H1 (cell line): Measurements from ENCODE around the gene UMODL1. TPM values are rescaled to one million over a fixed set of nuclear protein-coding genes. Genes with fewer than 3 reads are reported as not detected.

ENCODE experiments used
- CTCF ChIA-PET: fragments of 300-600 bp; sonication (Branson Sonifier 250); formaldehyde crosslinking; loops from one replicate; lab custom pipeline; 2021; ENCODE audit not compliant: partially characterized antibody; lab: Charles Lee
- POLR2A ChIA-PET: fragments of 300-600 bp; sonication (Branson Sonifier 250); formaldehyde crosslinking; loops from one replicate; lab custom pipeline; 2021; ENCODE audit warnings: inconsistent platforms; ENCODE audit not compliant: partially characterized antibody; lab: Charles Lee
- DNase-seq, 2 experiments: peaks; one replicate each; pipeline versions ENCODE4 v3.0.0 to v3.0.0-alpha.2; 2010 to 2022; ENCODE audit warnings: low spot score in 2 of 2, low read depth in 1 of 2, mixed read lengths in 1 of 2
- FAIRE-seq: peaks from 2 replicates; lab custom pipeline; 2011; peaks lifted over from hg19 to GRCh38; lab: Jason Lieb, UNC
- H2AFZ ChIP-seq: 2 replicates; pipeline ENCODE4 v1.8.1; 2012; ENCODE audit warnings: low read length, inconsistent platforms
- H2AK5ac ChIP-seq: 2 replicates; pipeline ENCODE4 v1.6.1; 2013; ENCODE audit warnings: low read depth, low read length
- H2BK120ac ChIP-seq: replicated peaks from 2 replicates; pipeline ENCODE3; 2013; ENCODE audit warnings: low read depth, low read length, inconsistent platforms
- H2BK12ac ChIP-seq: 2 replicates; pipeline ENCODE4 v1.6.1; 2013; ENCODE audit warnings: low read depth, low read length
- H2BK15ac ChIP-seq: 2 replicates; pipeline ENCODE4 v1.6.1; 2013; ENCODE audit warnings: low read length
- H2BK20ac ChIP-seq: 2 replicates; pipeline ENCODE4 v1.6.1; 2013; ENCODE audit warnings: low read length
- H2BK5ac ChIP-seq: 2 replicates; pipeline ENCODE4 v1.6.1; 2013; ENCODE audit warnings: low read depth, low read length
- H3K14ac ChIP-seq: 2 replicates; pipeline ENCODE4 v1.6.1; 2013; ENCODE audit warnings: inconsistent platforms; ENCODE audit not compliant: insufficient read length
- H3K18ac ChIP-seq: 2 replicates; pipeline ENCODE4 v1.6.1; 2013; ENCODE audit warnings: low read length; ENCODE audit errors: extremely low read depth
- H3K23ac ChIP-seq: 2 replicates; pipeline ENCODE4 v1.6.1; 2013; ENCODE audit warnings: inconsistent platforms; ENCODE audit not compliant: insufficient read length
- H3K23me2 ChIP-seq: 2 replicates; pipeline ENCODE4 v1.6.1; 2013; ENCODE audit warnings: low read depth, low read length
- H3K27ac ChIP-seq: 2 replicates; pipeline ENCODE4 v1.6.1; 2011; ENCODE audit warnings: low read depth, low read length, inconsistent platforms
- H3K27me3 ChIP-seq, 4 experiments: replicated peaks in 1 of 4; 1 replicate in 1 of 4; 2 replicates in 3 of 4; pipeline versions ENCODE4 v1.6.1 to v1.8.1; 2011 to 2013; ENCODE audit warnings: low read length in 3 of 4, mild to moderate bottlenecking in 3 of 4, inconsistent platforms in 2 of 4, mixed read lengths in 2 of 4, moderate library complexity in 1 of 4; ENCODE audit not compliant: control insufficient read depth in 3 of 4, insufficient read depth in 3 of 4; ENCODE audit errors: extremely low read depth in 1 of 4
- H3K36me3 ChIP-seq, 4 experiments: 2 replicates each; pipeline versions ENCODE4 v1.6.1 to v1.8.1; 2011 to 2013; ENCODE audit warnings: mild to moderate bottlenecking in 4 of 4, low read length in 3 of 4, moderate library complexity in 2 of 4, control low read depth in 1 of 4, inconsistent platforms in 1 of 4; ENCODE audit not compliant: insufficient read depth in 4 of 4, control insufficient read depth in 2 of 4
- H3K4ac ChIP-seq: replicated peaks from 2 replicates; pipeline ENCODE3; 2013; ENCODE audit warnings: low read length, low read depth, mixed read lengths, inconsistent platforms; ENCODE audit not compliant: insufficient read length
- H3K4me1 ChIP-seq, 4 experiments: replicated peaks in 1 of 4; 1 replicate in 1 of 4; 2 replicates in 3 of 4; pipeline versions ENCODE4 v1.6.1 to v1.8.1; 2011 to 2013; ENCODE audit warnings: low read length in 3 of 4, inconsistent platforms in 2 of 4, mixed read lengths in 1 of 4; ENCODE audit not compliant: insufficient read depth in 4 of 4, control insufficient read depth in 3 of 4
- H3K4me2 ChIP-seq, 2 experiments: 2 replicates each; pipeline versions ENCODE4 v1.6.1 to v1.8.1; 2011 to 2013; ENCODE audit warnings: low read depth in 2 of 2, low read length in 2 of 2, control low read depth in 1 of 2, inconsistent platforms in 1 of 2, mild to moderate bottlenecking in 1 of 2; ENCODE audit not compliant: insufficient read depth in 1 of 2
- H3K4me3 ChIP-seq, 4 experiments: fragments of 200-600, 300-600 bp in 1 of 4; sonication (generic), shearing (Covaris generic), sonication (Bioruptor Twin) in 1 of 4; 2 replicates each; pipeline versions ENCODE4 v1.5.1 to v1.8.1; 2011 to 2016; ENCODE audit warnings: low read length in 4 of 4, low read depth in 3 of 4, control low read depth in 2 of 4, inconsistent platforms in 2 of 4, mild to moderate bottlenecking in 2 of 4, mixed read lengths in 1 of 4, moderate library complexity in 1 of 4; ENCODE audit not compliant: insufficient read depth in 2 of 4; ENCODE audit errors: extremely low read depth in 1 of 4
- H3K56ac ChIP-seq: replicated peaks from 2 replicates; pipeline ENCODE3; 2013; ENCODE audit warnings: low read depth, mild to moderate bottlenecking, mixed read lengths, low read length, inconsistent platforms; ENCODE audit not compliant: insufficient read length
- H3K79me1 ChIP-seq: 2 replicates; pipeline ENCODE4 v1.6.1; 2013; ENCODE audit warnings: low read depth, low read length, control low read depth
- H3K79me2 ChIP-seq, 2 experiments: 2 replicates each; pipeline versions ENCODE4 v1.6.1 to v1.8.1; 2012 to 2013; ENCODE audit warnings: low read length in 2 of 2, mild to moderate bottlenecking in 2 of 2, inconsistent platforms in 1 of 2; ENCODE audit not compliant: insufficient read depth in 2 of 2, control insufficient read depth in 1 of 2
- H3K9ac ChIP-seq, 4 experiments: replicated peaks in 1 of 4; 1 replicate in 1 of 4; 2 replicates in 3 of 4; pipeline versions ENCODE4 v1.6.1 to v1.8.1; 2011 to 2013; ENCODE audit warnings: low read depth in 3 of 4, low read length in 3 of 4, control low read depth in 2 of 4, mild to moderate bottlenecking in 2 of 4, moderate library complexity in 2 of 4, inconsistent platforms in 1 of 4; ENCODE audit errors: extremely low read depth in 1 of 4
- H3K9me3 ChIP-seq, 2 experiments: 2 replicates each; pipeline versions ENCODE4 v1.6.1 to v1.8.1; 2012 to 2013; ENCODE audit warnings: mild to moderate bottlenecking in 2 of 2, moderate library complexity in 2 of 2, control low read depth in 1 of 2, inconsistent platforms in 1 of 2, low read depth in 1 of 2, low read length in 1 of 2, mixed read lengths in 1 of 2; ENCODE audit not compliant: insufficient read depth in 2 of 2
- H4K20me1 ChIP-seq, 2 experiments: replicated peaks in 1 of 2; 2 replicates each; pipeline versions ENCODE3 to v1.8.1; 2011 to 2013; ENCODE audit warnings: inconsistent platforms in 2 of 2, low read length in 2 of 2, mild to moderate bottlenecking in 1 of 2; ENCODE audit not compliant: insufficient read depth in 2 of 2, control insufficient read depth in 1 of 2
- H4K5ac ChIP-seq: 2 replicates; pipeline ENCODE4 v1.6.1; 2013; ENCODE audit warnings: low read length, low read depth, mixed read lengths, inconsistent platforms; ENCODE audit not compliant: insufficient read length
- H4K8ac ChIP-seq: 2 replicates; pipeline ENCODE4 v1.8.0; 2013; ENCODE audit warnings: mild to moderate bottlenecking, moderate library complexity, low read length, inconsistent platforms; ENCODE audit not compliant: insufficient read depth; ENCODE audit errors: extremely low read depth
- H4K91ac ChIP-seq: replicated peaks from 2 replicates; pipeline ENCODE3; 2013; ENCODE audit warnings: low read length, mixed read lengths, inconsistent platforms; ENCODE audit not compliant: insufficient read length
- ATF2 ChIP-seq: IDR thresholded peaks from 2 replicates; pipeline ENCODE4 v1.6.1; 2012; ENCODE audit warnings: low read length, inconsistent platforms
- CBX5 ChIP-seq: fragments of 300-800, 300-1000 bp; sonication (generic); IDR thresholded peaks from 2 replicates; pipeline ENCODE4 v1.7.1; 2016; ENCODE audit warnings: antibody characterized with exemption, low read length, low read depth
- CHD1 ChIP-seq: IDR thresholded peaks from 2 replicates; pipeline ENCODE4 v1.6.1; 2012; ENCODE audit warnings: low read depth, low read length, improper control_type of control experiment
- CREB1 ChIP-seq: IDR thresholded peaks from 2 replicates; pipeline ENCODE4 v1.6.1; 2012; ENCODE audit warnings: inconsistent platforms
- EGR1 ChIP-seq: IDR thresholded peaks from 2 replicates; pipeline ENCODE4 v1.6.1; 2011; ENCODE audit warnings: low read depth, low read length, borderline replicate concordance
- NRF1 ChIP-seq: IDR thresholded peaks from 2 replicates; pipeline ENCODE4 v1.6.1; 2011; ENCODE audit warnings: mild to moderate bottlenecking, low read depth, low read length, improper control_type of control experiment
- POLR2AphosphoS5 ChIP-seq: IDR thresholded peaks from 2 replicates; pipeline ENCODE4 v1.6.1; 2011; ENCODE audit warnings: low read depth, low read length
- RBBP5 ChIP-seq: IDR thresholded peaks from 2 replicates; pipeline ENCODE4 v1.7.1; 2012; ENCODE audit warnings: low read depth, mild to moderate bottlenecking, inconsistent platforms, low read length, moderate library complexity, borderline replicate concordance
- SAP30 ChIP-seq: fragments of 300-600 bp; sonication (generic); IDR thresholded peaks from 2 replicates; pipeline ENCODE4 v1.7.1; 2012; ENCODE audit warnings: low read length, moderate library complexity, mild to moderate bottlenecking, inconsistent platforms; ENCODE audit not compliant: insufficient read depth, insufficient replicate concordance
- TAF1 ChIP-seq: IDR thresholded peaks from 2 replicates; pipeline ENCODE4 v1.6.1; 2011; ENCODE audit warnings: mild to moderate bottlenecking, low read depth, low read length
- WGBS, 2 experiments: shearing (Covaris generic) in 1 of 2; methylation state at CpG; one replicate each; pipeline versions ENCODE4 v1.1.6 to v1.1.7; 2013 to 2015; ENCODE audit warnings: low lambda C conversion rate in 2 of 2, mixed read lengths in 2 of 2, inconsistent platforms in 1 of 2, low coverage in 1 of 2, missing lambda C conversion rate in 1 of 2; ENCODE audit not compliant: insufficient replicate concordance in 2 of 2, insufficient coverage in 1 of 2, insufficient read length in 1 of 2; ENCODE audit errors: extremely low coverage in 1 of 2, missing lambda C conversion rate in 1 of 2; 5-methylcytosine and 5-hydroxymethylcytosine counted together
- polyA plus RNA-seq, 7 experiments: library from polyadenylated mRNA; depleted of rRNA in 3 of 7; stranded (reverse) in 5 of 7; unstranded in 2 of 7; fragments of >200 nt in 5 of 7; fragments of 200-250 nt in 2 of 7; gene quantifications; 1 replicate in 5 of 7; 2 replicates in 1 of 7; 4 replicates in 1 of 7; pipeline versions ENCODE4 v1.2.1 to v1.2.3, GENCODE V29; 2011 to 2013; ENCODE audit warnings: missing spikeins in 2 of 7, mixed read lengths in 2 of 7
- total RNA-seq: library from RNA; stranded (reverse); fragmentation: NEBNext Ultra II Directional; extraction: Animal tissue kit (Norgen Biotek cat#: 25700); gene quantifications from 2 replicates; pipeline ENCODE4 v1.2.1, GENCODE V29; 2021
- TF ChIP-seq, protein P1 (sequence below): IDR thresholded peaks from 2 replicates; pipeline ENCODE4 v1.6.1; 2011; ENCODE audit warnings: low read depth, mild to moderate bottlenecking, low read length; ENCODE audit not compliant: insufficient read depth
- TF ChIP-seq, protein P2 (sequence below): IDR thresholded peaks from 2 replicates; pipeline ENCODE4 v1.6.1; 2012; ENCODE audit warnings: inconsistent platforms

The UMODL1 gene
- total and polyA plus RNA-seq, 2 of the 8 experiments (the other 6 are each of a cell fraction or from before 2014, with no cell fraction given): not detected

DNA sequence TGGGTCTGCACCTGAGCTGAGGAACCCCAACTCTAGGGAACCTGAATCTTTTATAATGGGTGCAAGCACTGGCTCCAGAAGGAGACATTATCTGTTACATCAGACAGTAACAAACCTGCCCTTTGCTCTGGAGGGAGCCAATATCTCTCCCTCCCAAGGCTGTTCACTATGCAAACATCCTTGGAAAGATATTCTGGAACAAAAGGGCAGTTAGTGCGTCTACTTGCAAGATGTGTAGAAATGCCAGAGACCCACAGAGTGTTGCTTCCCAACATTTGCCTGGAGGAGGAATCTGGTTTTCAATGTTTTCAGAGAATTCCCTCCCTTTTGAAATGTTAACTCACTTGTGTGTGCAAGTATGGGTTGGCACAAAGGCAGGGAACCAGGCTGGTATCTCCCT, 31.9 kb downstream of the UMODL1 start:
- Histone ChIP-seq H2AK5ac (no peak overlapping the region), H2BK120ac (no peak overlapping the region), H2BK20ac (no peak overlapping the region), H2AFZ (no peak overlapping the region), H3K9me3 (no peaks in the 10 kb centered on the region), H3K23me2 (no peaks in the 10 kb centered on the region), H3K27me3 (no peaks in the 10 kb centered on the region), H4K8ac (no peak overlapping the region), H3K4me2 (no peak overlapping the region), H2BK5ac (no peak overlapping the region), H4K5ac (no peak overlapping the region), H3K79me2 (no peaks in the 10 kb centered on the region), H3K4me3 (no peak overlapping the region), H3K18ac (no peak overlapping the region), H3K27ac (no peak overlapping the region), H3K56ac (no peak overlapping the region), H3K9ac (no peak overlapping the region), H3K23ac (no peak overlapping the region), H2BK12ac (no peak overlapping the region), H3K36me3 (no peaks in the 10 kb centered on the region), H4K91ac (no peak overlapping the region), H2BK15ac (no peak overlapping the region), H3K79me1 (no peaks in the 10 kb centered on the region), H4K20me1 (no peaks in the 10 kb centered on the region), H3K14ac (no peak overlapping the region), H3K4me1 (peaks cover 0 to 7% (median 1%) of the 10 kb centered on the region in 4 experiments; a peak in 2 of 7 replicates), H3K4ac (no peak overlapping the region)
- ChIA-PET POLR2A (no interaction called here), CTCF (interaction anchor here (0.7 to 7.6 kb wide), 5 partner anchors 11 to 32 kb away, joined by 3 to 80 read pairs (median 4); no protein-coding TSS in a partner anchor)
- FAIRE-seq (no peak), DNase-seq (no peak)
- WGBS, 2 experiments: 92% methylated on average over 1 of the region's 1 CpG; no CpG with 5 or more reads in 1 of the 2 experiments
- TF ChIP-seq SAP30 (no peak), ATF2 (no peak), TAF1 (no peak), POLR2AphosphoS5 (no peak), CHD1 (no peak), RBBP5 (no peak), EGR1 (no peak), CBX5 (no peak), CREB1 (no peak), NRF1 (no peak)
- TF ChIP-seq, protein P1, sequence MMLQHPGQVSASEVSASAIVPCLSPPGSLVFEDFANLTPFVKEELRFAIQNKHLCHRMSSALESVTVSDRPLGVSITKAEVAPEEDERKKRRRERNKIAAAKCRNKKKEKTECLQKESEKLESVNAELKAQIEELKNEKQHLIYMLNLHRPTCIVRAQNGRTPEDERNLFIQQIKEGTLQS: no peak
- TF ChIP-seq, protein P2, sequence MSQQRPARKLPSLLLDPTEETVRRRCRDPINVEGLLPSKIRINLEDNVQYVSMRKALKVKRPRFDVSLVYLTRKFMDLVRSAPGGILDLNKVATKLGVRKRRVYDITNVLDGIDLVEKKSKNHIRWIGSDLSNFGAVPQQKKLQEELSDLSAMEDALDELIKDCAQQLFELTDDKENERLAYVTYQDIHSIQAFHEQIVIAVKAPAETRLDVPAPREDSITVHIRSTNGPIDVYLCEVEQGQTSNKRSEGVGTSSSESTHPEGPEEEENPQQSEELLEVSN: no peak
